GM23338 (cell line): ENCODE data around the gene IQCE. TPM values are rescaled to one million over a fixed set of nuclear protein-coding genes. Genes with fewer than 3 reads are reported as not detected.
A peak's percentile ranks its signal among the peaks of the same experiment; 100 is the strongest.

Experiments used
- ATAC-seq: fragments of 200-7000 bp; cut with Tn5 transposase; 3 replicates; pipeline ENCODE4 v1.9.1; 2020
- DNase-seq: peaks from one replicate; pipeline ENCODE4 v3.0.0-alpha.2; 2015; ENCODE audit warnings: low spot score
- H2AFZ ChIP-seq: fragments of 200-600 bp; sonication (generic); 2 replicates; pipeline ENCODE4 v1.8.0; 2016; ENCODE audit warnings: antibody characterized with exemption, mild to moderate bottlenecking, moderate library complexity
- H3F3A ChIP-seq: fragments of 200-600 bp; sonication (generic); replicated peaks from 2 replicates; pipeline ENCODE4 v1.8.0; 2017; ENCODE audit warnings: antibody characterized with exemption, mixed run types, low read depth
- H3K27ac ChIP-seq: fragments of 200-600 bp; sonication (generic); 2 replicates; pipeline ENCODE4 v1.6.1; 2016; ENCODE audit warnings: low read depth
- H3K27me3 ChIP-seq: fragments of 200-600 bp; sonication (generic); 2 replicates; pipeline ENCODE4 v1.8.0; 2016; ENCODE audit warnings: mild to moderate bottlenecking, mixed run types, moderate library complexity; ENCODE audit not compliant: insufficient read depth
- H3K36me3 ChIP-seq: fragments of 200-600 bp; sonication (generic); 2 replicates; pipeline ENCODE4 v1.8.0; 2016; ENCODE audit warnings: mild to moderate bottlenecking; ENCODE audit not compliant: insufficient read depth
- H3K4me1 ChIP-seq: fragments of 200-600 bp; sonication (generic); 2 replicates; pipeline ENCODE4 v1.8.0; 2016; ENCODE audit warnings: mild to moderate bottlenecking, moderate library complexity; ENCODE audit not compliant: insufficient read depth
- H3K4me2 ChIP-seq: fragments of 200-600 bp; sonication (generic); 2 replicates; pipeline ENCODE4 v1.7.1; 2017; ENCODE audit warnings: mixed run types
- H3K4me3 ChIP-seq: fragments of 200-600 bp; sonication (generic); 2 replicates; pipeline ENCODE4 v1.6.1; 2016; ENCODE audit warnings: mixed run types
- H3K79me2 ChIP-seq: fragments of 200-600 bp; sonication (generic); replicated peaks from 2 replicates; pipeline ENCODE4 v1.8.0; 2017; ENCODE audit warnings: mild to moderate bottlenecking; ENCODE audit not compliant: insufficient read depth
- H3K9me2 ChIP-seq: fragments of 200-600 bp; sonication (generic); 2 replicates; pipeline ENCODE4 v1.8.0; 2017; ENCODE audit not compliant: insufficient read depth
- H4K20me1 ChIP-seq: fragments of 200-600 bp; sonication (generic); replicated peaks from 2 replicates; pipeline ENCODE4 v1.8.0; 2017; ENCODE audit warnings: mild to moderate bottlenecking; ENCODE audit not compliant: insufficient read depth
- H3K27ac Mint-ChIP-seq: 2 replicates; pipeline ENCODE4 v1.8.0; 2020; ENCODE audit warnings: inconsistent platforms, mild to moderate bottlenecking, moderate library complexity, mixed read lengths
- H3K27me3 Mint-ChIP-seq: 3 replicates; pipeline ENCODE4 v1.8.0; 2022; ENCODE audit warnings: low read depth, mild to moderate bottlenecking, moderate library complexity, mixed read lengths, inconsistent platforms; ENCODE audit not compliant: insufficient read depth, poor library complexity
- H3K36me3 Mint-ChIP-seq: 3 replicates; pipeline ENCODE4 v1.8.0; 2021; ENCODE audit warnings: low read depth, mild to moderate bottlenecking, inconsistent platforms, moderate library complexity, mixed read lengths
- H3K4me1 Mint-ChIP-seq: 3 replicates; pipeline ENCODE4 v1.8.0; 2020; ENCODE audit warnings: mild to moderate bottlenecking, inconsistent platforms, mixed read lengths
- H3K4me3 Mint-ChIP-seq: 3 replicates; pipeline ENCODE4 v1.8.0; 2021; ENCODE audit warnings: moderate library complexity, mild to moderate bottlenecking, inconsistent platforms, mixed read lengths
- H3K9me3 Mint-ChIP-seq: 3 replicates; pipeline ENCODE4 v1.8.0; 2020; ENCODE audit warnings: moderate library complexity, mild to moderate bottlenecking, inconsistent platforms, mixed read lengths
- CREB1 ChIP-seq: fragments of 250-450 bp; sonication (Bioruptor Pico); IDR thresholded peaks from 2 replicates; pipeline ENCODE4 v1.5.0; 2020; ENCODE audit warnings: low read depth, mild to moderate bottlenecking, moderate library complexity
- EZH2 ChIP-seq: fragments of 200-600 bp; sonication (generic); IDR thresholded peaks from one replicate; pipeline ENCODE4 v1.8.0; 2017; ENCODE audit warnings: antibody characterized with exemption, mild to moderate bottlenecking, low read depth; ENCODE audit not compliant: unreplicated experiment
- EZH2phosphoT487 ChIP-seq: fragments of 200-600 bp; sonication (generic); IDR thresholded peaks from one replicate; pipeline ENCODE4 v1.8.1; 2018; ENCODE audit warnings: antibody characterized with exemption; ENCODE audit not compliant: unreplicated experiment
- JUNB ChIP-seq: IDR thresholded peaks from one replicate; pipeline ENCODE4 v1.6.1; 2016; ENCODE audit warnings: antibody characterized with exemption; ENCODE audit not compliant: unreplicated experiment
- NANOG ChIP-seq: IDR thresholded peaks from 2 replicates; pipeline ENCODE4 v1.6.1; 2016; ENCODE audit warnings: antibody characterized with exemption, borderline replicate concordance
- POLR2AphosphoS5 ChIP-seq: IDR thresholded peaks from 2 replicates; pipeline ENCODE4 v1.6.1; 2016; ENCODE audit warnings: antibody characterized with exemption, low read depth
- STAT1 ChIP-seq: IDR thresholded peaks from one replicate; pipeline ENCODE4 v1.6.1; 2016; ENCODE audit warnings: antibody characterized with exemption; ENCODE audit not compliant: unreplicated experiment
- ZNF114 ChIP-seq: fragments of 250-450 bp; sonication (Bioruptor Pico); IDR thresholded peaks from 2 replicates; pipeline ENCODE4 v1.5.0; 2020; ENCODE audit warnings: mild to moderate bottlenecking, moderate library complexity
- ZNF331 ChIP-seq: fragments of 250-450 bp; sonication (Bioruptor Pico); IDR thresholded peaks from 2 replicates; pipeline ENCODE4 v1.5.0; 2020; ENCODE audit warnings: low read depth, mild to moderate bottlenecking, moderate library complexity
- polyA plus RNA-seq: library from polyadenylated mRNA; unstranded; fragments of >200 nt; fragmentation: Nextera tagmentation; extraction: Ambion mirVana; gene quantifications from 2 replicates; pipeline ENCODE4 v1.2.1, GENCODE V29; 2016
- total RNA-seq: library from RNA; depleted of rRNA; stranded (reverse); fragments of >200 nt; shearing (Covaris generic); gene quantifications from 2 replicates; pipeline ENCODE4 v1.2.3, GENCODE V29; 2014
- TF ChIP-seq, protein P1 (sequence below): IDR thresholded peaks from one replicate; pipeline ENCODE4 v1.6.1; 2018; ENCODE audit warnings: antibody characterized with exemption; ENCODE audit not compliant: unreplicated experiment
- TF ChIP-seq, protein P2 (sequence below): fragments of 250-450 bp; sonication (Bioruptor Pico); IDR thresholded peaks from 2 replicates; pipeline ENCODE4 v1.5.0; 2020; ENCODE audit warnings: mild to moderate bottlenecking, moderate library complexity
- TF ChIP-seq, protein P3 (sequence below): IDR thresholded peaks from 2 replicates; pipeline ENCODE4 v1.6.1; 2016; ENCODE audit warnings: antibody characterized with exemption
- TF ChIP-seq, protein P4 (sequence below), 2 experiments: fragments of 200-600 bp in 1 of 2; sonication (generic) in 1 of 2; conservative IDR thresholded peaks; 2 replicates each; pipeline versions ENCODE4 v1.5.1 to v1.6.1; 2016 to 2017; ENCODE audit warnings: antibody characterized with exemption in 2 of 2, low read depth in 2 of 2, mild to moderate bottlenecking in 2 of 2, moderate library complexity in 1 of 2

IQCE gene
- total and polyA plus RNA-seq, 2 experiments from 2014 or later = 5.0 to 7.7 TPM

DNA sequence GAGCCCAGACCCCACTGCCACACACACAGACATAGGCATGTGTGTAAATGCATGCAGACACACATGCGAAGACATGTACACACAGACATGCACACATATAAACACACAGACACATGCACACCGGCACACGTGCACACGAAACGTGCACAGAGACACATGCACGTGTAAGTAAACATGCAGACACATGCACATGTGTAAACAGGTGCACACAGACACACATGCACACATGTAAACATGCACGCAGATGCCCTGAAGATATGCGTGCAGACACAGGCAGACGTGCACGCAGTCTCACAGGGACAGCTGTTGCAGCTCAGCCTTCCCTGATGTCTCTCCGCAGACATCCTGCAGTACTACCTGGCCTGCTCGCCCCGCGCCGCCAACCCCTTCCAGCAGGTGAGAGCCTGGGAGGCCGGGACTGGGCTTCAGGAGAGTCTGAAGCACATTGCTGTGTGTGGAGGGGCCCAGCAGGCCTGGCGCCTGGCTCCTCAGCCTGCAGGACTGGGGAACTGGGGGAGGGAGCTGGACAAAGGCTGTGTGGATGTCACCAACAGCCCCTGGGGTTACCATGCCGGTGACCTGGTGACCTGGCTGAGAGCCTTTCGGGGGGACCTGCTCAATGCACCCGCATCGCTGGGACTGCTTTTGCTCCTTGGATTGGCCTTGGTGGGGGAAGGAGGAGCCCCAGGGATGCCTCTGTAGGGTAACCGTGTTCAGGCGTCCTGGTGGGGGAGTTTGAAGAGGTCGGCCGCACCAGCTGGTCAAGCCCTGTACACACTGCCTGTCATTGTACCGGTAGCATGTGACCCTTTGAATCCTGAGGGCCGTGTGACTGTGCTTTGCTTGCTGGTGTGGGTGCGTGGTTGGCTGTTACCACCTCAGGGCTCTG, 93.3 kb downstream of the IQCE start:
- Histone ChIP-seq H3K27ac (no peak overlapping the region), H2AFZ (no peak overlapping the region), H3F3A (0 out of 2 replicates have a peak, but pooled peaks cover 4% of the 10 kb centered on the region), H3K4me1 (no peaks in the 10 kb centered on the region), H4K20me1 (no peaks in the 10 kb centered on the region), H3K79me2 (no peaks in the 10 kb centered on the region; the same call in 1 of the 2 replicates), H3K4me3 (no peak overlapping the region), H3K36me3 (peaks cover 6% of the 10 kb centered on the region; the same call in 1 of the 2 replicates), H3K9me2 (no peaks in the 10 kb centered on the region), H3K4me2 (no peak overlapping the region), H3K27me3 (no peaks in the 10 kb centered on the region)
- peaks cover 11% of the 10 kb centered on the region for H3K27me3 Mint-ChIP-seq
- ATAC-seq = peak; percentile 12
- no peak for TF ChIP-seq ZNF114 (CRISPR knock-in tag)
- no peak for TF ChIP-seq EZH2phosphoT487
- TF ChIP-seq POLR2AphosphoS5 = no peak
- TF ChIP-seq NANOG = no peak
- TF ChIP-seq, protein P1, sequence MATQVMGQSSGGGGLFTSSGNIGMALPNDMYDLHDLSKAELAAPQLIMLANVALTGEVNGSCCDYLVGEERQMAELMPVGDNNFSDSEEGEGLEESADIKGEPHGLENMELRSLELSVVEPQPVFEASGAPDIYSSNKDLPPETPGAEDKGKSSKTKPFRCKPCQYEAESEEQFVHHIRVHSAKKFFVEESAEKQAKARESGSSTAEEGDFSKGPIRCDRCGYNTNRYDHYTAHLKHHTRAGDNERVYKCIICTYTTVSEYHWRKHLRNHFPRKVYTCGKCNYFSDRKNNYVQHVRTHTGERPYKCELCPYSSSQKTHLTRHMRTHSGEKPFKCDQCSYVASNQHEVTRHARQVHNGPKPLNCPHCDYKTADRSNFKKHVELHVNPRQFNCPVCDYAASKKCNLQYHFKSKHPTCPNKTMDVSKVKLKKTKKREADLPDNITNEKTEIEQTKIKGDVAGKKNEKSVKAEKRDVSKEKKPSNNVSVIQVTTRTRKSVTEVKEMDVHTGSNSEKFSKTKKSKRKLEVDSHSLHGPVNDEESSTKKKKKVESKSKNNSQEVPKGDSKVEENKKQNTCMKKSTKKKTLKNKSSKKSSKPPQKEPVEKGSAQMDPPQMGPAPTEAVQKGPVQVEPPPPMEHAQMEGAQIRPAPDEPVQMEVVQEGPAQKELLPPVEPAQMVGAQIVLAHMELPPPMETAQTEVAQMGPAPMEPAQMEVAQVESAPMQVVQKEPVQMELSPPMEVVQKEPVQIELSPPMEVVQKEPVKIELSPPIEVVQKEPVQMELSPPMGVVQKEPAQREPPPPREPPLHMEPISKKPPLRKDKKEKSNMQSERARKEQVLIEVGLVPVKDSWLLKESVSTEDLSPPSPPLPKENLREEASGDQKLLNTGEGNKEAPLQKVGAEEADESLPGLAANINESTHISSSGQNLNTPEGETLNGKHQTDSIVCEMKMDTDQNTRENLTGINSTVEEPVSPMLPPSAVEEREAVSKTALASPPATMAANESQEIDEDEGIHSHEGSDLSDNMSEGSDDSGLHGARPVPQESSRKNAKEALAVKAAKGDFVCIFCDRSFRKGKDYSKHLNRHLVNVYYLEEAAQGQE = no peak
- TF ChIP-seq, protein P2, sequence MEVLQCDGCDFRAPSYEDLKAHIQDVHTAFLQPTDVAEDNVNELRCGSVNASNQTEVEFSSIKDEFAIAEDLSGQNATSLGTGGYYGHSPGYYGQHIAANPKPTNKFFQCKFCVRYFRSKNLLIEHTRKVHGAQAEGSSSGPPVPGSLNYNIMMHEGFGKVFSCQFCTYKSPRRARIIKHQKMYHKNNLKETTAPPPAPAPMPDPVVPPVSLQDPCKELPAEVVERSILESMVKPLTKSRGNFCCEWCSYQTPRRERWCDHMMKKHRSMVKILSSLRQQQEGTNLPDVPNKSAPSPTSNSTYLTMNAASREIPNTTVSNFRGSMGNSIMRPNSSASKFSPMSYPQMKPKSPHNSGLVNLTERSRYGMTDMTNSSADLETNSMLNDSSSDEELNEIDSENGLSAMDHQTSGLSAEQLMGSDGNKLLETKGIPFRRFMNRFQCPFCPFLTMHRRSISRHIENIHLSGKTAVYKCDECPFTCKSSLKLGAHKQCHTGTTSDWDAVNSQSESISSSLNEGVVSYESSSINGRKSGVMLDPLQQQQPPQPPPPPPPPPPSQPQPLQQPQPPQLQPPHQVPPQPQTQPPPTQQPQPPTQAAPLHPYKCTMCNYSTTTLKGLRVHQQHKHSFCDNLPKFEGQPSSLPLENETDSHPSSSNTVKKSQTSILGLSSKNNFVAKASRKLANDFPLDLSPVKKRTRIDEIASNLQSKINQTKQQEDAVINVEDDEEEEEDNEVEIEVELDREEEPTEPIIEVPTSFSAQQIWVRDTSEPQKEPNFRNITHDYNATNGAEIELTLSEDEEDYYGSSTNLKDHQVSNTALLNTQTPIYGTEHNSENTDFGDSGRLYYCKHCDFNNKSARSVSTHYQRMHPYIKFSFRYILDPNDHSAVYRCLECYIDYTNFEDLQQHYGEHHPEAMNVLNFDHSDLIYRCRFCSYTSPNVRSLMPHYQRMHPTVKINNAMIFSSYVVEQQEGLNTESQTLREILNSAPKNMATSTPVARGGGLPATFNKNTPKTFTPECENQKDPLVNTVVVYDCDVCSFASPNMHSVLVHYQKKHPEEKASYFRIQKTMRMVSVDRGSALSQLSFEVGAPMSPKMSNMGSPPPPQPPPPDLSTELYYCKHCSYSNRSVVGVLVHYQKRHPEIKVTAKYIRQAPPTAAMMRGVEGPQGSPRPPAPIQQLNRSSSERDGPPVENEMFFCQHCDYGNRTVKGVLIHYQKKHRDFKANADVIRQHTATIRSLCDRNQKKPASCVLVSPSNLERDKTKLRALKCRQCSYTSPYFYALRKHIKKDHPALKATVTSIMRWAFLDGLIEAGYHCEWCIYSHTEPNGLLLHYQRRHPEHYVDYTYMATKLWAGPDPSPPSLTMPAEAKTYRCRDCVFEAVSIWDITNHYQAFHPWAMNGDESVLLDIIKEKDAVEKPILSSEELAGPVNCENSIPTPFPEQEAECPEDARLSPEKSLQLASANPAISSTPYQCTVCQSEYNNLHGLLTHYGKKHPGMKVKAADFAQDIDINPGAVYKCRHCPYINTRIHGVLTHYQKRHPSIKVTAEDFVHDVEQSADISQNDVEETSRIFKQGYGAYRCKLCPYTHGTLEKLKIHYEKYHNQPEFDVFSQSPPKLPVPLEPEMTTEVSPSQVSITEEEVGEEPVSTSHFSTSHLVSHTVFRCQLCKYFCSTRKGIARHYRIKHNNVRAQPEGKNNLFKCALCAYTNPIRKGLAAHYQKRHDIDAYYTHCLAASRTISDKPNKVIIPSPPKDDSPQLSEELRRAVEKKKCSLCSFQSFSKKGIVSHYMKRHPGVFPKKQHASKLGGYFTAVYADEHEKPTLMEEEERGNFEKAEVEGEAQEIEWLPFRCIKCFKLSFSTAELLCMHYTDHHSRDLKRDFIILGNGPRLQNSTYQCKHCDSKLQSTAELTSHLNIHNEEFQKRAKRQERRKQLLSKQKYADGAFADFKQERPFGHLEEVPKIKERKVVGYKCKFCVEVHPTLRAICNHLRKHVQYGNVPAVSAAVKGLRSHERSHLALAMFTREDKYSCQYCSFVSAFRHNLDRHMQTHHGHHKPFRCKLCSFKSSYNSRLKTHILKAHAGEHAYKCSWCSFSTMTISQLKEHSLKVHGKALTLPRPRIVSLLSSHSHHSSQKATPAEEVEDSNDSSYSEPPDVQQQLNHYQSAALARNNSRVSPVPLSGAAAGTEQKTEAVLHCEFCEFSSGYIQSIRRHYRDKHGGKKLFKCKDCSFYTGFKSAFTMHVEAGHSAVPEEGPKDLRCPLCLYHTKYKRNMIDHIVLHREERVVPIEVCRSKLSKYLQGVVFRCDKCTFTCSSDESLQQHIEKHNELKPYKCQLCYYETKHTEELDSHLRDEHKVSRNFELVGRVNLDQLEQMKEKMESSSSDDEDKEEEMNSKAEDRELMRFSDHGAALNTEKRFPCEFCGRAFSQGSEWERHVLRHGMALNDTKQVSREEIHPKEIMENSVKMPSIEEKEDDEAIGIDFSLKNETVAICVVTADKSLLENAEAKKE (CRISPR knock-in tag) = no peak
- TF ChIP-seq, protein P3, sequence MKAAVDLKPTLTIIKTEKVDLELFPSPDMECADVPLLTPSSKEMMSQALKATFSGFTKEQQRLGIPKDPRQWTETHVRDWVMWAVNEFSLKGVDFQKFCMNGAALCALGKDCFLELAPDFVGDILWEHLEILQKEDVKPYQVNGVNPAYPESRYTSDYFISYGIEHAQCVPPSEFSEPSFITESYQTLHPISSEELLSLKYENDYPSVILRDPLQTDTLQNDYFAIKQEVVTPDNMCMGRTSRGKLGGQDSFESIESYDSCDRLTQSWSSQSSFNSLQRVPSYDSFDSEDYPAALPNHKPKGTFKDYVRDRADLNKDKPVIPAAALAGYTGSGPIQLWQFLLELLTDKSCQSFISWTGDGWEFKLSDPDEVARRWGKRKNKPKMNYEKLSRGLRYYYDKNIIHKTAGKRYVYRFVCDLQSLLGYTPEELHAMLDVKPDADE = no peak
- TF ChIP-seq, protein P4, sequence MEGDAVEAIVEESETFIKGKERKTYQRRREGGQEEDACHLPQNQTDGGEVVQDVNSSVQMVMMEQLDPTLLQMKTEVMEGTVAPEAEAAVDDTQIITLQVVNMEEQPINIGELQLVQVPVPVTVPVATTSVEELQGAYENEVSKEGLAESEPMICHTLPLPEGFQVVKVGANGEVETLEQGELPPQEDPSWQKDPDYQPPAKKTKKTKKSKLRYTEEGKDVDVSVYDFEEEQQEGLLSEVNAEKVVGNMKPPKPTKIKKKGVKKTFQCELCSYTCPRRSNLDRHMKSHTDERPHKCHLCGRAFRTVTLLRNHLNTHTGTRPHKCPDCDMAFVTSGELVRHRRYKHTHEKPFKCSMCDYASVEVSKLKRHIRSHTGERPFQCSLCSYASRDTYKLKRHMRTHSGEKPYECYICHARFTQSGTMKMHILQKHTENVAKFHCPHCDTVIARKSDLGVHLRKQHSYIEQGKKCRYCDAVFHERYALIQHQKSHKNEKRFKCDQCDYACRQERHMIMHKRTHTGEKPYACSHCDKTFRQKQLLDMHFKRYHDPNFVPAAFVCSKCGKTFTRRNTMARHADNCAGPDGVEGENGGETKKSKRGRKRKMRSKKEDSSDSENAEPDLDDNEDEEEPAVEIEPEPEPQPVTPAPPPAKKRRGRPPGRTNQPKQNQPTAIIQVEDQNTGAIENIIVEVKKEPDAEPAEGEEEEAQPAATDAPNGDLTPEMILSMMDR (conservative IDR thresholded peaks at IDR 0.05; ENCODE audit: low read depth in 2 of 2) = no peak
- no peak for TF ChIP-seq JUNB
- TF ChIP-seq EZH2 = no peak
- TF ChIP-seq STAT1 = no peak
- no peak for TF ChIP-seq ZNF331 (CRISPR knock-in tag)
- TF ChIP-seq CREB1 (CRISPR knock-in tag) = no peak
- H3K27ac Mint-ChIP-seq = peak overlapping the region; percentile 31; the same call in 1 of the 2 replicates
- peaks cover 3% of the 10 kb centered on the region; the same call in 2 of the 3 replicates for H3K4me1 Mint-ChIP-seq
- H3K9me3 Mint-ChIP-seq = no peaks in the 10 kb centered on the region
- no peak for DNase-seq
- no peak overlapping the region for H3K4me3 Mint-ChIP-seq
- peaks cover 43% of the 10 kb centered on the region for H3K36me3 Mint-ChIP-seq
